Subcutaneous adipose tissue (tissue), 4 donors: ENCODE data around the gene CHRM5. TPM values are rescaled to one million over a fixed set of nuclear protein-coding genes. Genes with fewer than 3 reads are reported as not detected.

Source experiments
- total RNA-seq, 4 donors: library from RNA; depleted of rRNA; stranded (reverse); fragments of >200 nt; gene quantifications; one replicate each; pipeline ENCODE4 v1.1.0, GENCODE V29; 2016
- TF ChIP-seq, protein P1 (sequence below): fragments of 450-650 bp; IDR thresholded peaks from one replicate; pipeline ENCODE4 v1.5.1; 2016; ENCODE audit warnings: low read depth, mild to moderate bottlenecking, control low read depth, antibody characterized with exemption, moderate library complexity

CHRM5 gene
- total RNA-seq, 4 donors from 2014 or later: not detected

DNA sequence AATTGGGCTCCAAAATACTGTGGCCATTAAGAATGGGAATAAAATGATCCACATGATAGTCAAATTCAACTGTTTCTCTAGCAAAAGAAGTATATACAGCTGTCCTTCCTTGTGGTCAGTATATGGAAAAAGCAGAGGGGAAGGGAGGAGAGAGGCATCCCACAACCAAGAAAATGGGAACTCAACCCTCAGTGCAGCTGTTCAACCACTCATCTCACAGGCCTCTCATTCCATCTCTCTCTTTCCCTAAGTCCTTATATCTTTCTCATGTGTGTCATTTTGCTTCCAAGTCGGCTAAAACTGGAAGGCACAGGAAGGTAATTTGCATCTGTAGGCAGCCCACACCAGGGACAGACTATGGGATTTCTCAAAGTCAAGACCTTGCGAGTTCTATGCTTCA, 43.2 kb downstream of the CHRM5 start:
- TF ChIP-seq, protein P1, sequence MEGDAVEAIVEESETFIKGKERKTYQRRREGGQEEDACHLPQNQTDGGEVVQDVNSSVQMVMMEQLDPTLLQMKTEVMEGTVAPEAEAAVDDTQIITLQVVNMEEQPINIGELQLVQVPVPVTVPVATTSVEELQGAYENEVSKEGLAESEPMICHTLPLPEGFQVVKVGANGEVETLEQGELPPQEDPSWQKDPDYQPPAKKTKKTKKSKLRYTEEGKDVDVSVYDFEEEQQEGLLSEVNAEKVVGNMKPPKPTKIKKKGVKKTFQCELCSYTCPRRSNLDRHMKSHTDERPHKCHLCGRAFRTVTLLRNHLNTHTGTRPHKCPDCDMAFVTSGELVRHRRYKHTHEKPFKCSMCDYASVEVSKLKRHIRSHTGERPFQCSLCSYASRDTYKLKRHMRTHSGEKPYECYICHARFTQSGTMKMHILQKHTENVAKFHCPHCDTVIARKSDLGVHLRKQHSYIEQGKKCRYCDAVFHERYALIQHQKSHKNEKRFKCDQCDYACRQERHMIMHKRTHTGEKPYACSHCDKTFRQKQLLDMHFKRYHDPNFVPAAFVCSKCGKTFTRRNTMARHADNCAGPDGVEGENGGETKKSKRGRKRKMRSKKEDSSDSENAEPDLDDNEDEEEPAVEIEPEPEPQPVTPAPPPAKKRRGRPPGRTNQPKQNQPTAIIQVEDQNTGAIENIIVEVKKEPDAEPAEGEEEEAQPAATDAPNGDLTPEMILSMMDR: no peak

DNA sequence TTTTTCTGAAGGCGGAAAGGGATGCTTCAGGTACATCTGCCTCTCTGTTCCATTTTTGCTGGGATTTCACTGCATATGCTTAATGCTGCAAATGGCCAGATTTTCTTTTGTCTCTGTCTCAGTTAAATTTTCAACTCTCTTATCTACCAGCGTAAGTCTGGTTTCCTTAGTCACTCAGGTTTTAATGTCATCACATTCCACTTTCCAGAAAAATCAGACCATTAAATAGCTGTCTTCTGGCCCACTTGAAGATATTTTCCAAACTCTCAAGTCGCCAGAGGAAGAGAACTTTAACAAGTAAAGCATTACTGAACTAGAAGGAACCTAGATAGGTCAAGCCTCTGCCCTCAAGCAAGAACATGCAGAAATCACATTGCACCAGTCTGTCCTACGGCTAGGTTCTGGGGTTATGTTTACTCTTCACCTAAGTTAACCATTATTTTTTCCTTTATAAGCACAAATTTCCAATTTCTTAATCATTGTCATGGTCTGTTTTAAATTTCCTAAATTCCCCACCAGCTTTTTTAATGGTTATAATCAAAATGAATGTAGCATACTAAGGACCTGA, 44.2 kb downstream of the CHRM5 start:
- TF ChIP-seq, protein P1: no peak

DNA sequence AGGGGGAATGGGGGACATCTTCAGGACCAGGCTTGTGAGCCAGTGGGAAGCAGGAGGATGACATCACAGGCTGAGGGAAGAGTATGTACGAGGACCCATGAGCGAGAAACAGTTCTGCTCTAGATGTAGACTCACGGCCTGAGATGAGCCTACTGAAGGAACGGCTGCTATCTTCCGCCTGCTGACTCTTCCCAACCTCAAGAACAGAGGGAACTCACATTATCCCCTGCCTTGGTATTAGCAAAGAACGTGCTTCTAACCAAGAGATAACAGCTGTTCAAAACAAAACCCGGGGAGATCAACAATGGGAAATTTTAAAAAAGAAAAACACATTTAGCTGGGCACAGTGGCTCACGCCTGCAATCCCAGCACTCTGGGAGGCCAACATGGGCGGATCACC, 45.4 kb downstream of the CHRM5 start:
- TF ChIP-seq, protein P1: no peak

DNA sequence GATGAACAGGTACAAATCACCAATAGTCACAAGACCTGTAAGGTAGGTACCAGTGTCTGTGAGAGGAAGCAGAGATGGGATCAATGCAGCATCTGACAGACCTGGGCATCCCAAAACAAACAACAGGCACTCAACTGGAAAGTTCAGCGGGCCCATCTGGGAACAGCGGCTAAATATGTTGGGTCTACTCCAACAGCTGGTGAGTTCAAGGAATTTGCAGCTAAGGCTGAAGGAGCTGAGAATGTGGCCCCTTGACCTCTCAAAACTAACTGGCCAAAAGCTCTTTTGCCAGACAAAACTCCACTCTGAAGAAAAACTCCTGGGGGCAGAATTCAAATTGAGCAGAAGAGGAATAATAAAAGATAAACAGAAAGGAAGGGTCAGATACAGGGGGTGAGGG, 46.3 kb downstream of the CHRM5 start:
- TF ChIP-seq, protein P1: no peak

DNA sequence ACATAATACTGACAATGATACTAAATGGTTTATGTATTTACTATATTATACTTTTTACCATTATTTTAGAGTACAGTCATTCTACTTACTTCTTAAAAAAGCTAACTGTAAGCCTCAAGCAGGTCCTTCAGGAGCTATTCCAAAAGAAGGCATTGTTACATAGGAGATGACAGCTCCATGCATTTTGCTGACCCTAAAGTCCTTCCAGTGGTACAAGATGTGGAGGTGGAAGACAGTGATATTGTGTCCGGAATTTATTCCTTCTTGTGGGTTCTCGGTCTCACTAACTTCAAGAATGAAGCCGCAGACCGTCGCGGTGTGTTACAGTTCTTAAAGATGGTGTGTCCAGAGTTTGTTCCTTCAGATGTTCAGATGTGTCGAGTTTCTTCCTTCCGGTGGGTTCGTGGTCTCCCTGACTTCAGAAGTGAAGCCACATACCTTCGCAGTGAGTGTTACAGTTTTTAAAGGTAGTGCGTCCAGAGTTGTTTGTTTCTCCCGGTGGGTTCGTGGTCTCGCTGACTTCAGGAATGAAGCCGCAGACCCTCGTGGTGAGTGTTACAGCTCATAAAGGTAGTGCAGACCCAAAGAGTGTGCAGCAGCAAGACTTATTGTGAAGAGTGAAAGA, 49.8 kb downstream of the CHRM5 start:
- TF ChIP-seq, protein P1: no peak

DNA sequence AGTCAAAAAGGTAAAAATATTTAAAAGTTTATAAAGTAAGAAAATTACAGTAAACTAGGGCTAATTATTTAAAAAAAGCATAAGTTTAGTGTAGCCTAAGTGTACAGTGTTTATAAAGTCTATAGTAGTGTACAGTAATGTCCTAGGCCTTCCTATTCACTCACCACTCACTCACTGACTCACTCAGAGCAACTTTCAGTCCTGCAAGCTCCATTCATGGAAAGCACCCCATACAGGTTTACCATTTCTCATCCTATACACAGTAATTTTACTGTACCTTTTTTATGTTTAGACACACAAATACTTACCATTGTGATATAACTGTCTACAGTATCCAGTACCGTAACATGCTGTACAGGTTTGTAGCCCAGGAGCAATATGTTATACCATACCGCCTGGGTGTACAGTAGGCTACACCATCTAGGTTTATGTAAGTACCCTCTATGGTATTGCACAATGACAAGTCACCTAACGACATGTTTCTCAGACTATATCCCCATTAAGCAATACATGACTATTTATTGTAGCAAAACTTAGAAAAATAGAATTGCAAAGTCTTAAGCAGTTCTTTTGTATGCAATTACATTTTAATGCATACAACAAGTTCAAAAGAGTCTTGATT, 51.2 kb downstream of the CHRM5 start:
- TF ChIP-seq, protein P1: no peak

DNA sequence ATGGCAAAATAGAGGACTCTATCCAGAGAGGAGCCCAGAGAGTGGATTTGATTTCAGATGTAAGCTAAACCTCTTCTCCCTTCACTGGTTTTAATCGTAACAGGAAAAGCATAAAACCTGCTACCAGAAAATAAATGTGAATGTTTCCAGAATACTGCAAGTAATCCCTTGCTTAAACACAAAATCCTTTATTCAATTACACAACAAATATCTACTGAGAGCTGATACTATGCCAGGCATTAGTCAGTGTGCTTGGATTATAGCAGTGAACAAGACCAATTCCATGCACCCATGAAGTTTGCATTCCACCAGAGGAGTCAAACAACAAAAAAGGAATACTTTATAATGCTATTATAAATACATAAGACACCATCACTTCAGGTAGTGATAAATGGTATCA, 55.6 kb downstream of the CHRM5 start:
- TF ChIP-seq, protein P1: no peak
